NCI-H2081 (cell line): ENCODE results near the gene RHEB.
"Not testable (repeated sequence)": the region's sequence is repeated elsewhere in the genome, so short reads cannot be mapped to it uniquely, and the experiment has no call there.

ENCODE experiments used
- DNase-seq, 2 experiments: peaks; one replicate each; lab custom pipeline; 2025; lab: John Stamatoyannopoulos, UW

The RHEB gene, protein sequence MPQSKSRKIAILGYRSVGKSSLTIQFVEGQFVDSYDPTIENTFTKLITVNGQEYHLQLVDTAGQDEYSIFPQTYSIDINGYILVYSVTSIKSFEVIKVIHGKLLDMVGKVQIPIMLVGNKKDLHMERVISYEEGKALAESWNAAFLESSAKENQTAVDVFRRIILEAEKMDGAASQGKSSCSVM

DNA sequence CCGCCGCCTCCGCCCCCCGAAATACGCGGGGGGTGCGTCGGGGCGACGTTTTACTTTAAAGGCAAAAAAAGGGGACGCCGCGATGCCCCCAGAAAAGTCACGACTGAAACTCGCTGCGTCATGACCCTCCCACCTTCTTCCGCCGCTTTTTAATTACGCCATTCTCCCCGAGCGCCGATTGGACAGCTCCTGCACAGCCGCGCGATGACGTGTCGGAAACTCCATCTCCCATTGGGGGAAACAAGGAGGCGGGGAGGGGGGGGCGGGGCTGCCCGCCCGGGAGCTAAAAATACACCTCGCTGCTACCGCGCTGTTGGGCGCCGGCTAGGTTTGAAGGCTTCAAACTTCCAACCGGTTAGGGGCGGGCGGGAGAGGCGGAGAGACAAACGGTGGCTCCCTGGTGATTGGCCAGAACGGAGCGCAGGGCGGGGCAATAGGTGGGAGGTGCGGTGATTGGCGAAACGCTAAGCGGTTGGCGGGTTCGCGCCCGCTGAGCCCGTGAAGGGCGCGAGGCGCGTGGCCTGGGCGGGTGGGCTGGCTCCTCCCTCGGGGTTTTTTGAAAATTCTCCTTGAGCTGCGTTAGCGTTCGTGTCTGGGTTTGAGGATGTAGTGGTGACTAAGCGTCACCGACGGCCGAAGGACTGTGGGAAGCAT is at the start of gene RHEB:
TSS of gene RHEB (minus strand) at position 131 of the 654 bp plus-strand sequence. CDS start 384 bp downstream, outside the sequence.
- DNase-seq = peak; percentile 100

DNA sequence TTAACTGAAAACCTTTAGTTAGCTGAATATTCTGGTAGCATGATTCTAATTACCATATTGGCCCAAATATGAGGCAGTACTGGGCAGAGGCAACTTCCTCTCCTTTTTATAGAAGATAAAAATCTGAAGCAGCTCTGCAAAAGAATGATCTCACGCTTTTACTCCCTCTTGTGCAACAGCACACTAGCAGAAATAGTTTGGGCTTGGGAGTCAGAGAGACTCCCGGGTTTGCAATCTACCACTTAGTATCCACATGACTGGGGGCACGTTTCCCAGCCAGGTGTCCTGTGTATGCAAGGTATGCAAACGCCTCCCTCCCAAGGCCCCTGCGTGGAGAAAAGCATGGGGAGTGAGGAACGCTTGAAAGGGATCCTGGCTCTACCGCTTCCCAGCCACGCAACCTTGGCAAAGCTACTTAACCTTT is 47.2 kb upstream of the RHEB start:
- no peak for DNase-seq

DNA sequence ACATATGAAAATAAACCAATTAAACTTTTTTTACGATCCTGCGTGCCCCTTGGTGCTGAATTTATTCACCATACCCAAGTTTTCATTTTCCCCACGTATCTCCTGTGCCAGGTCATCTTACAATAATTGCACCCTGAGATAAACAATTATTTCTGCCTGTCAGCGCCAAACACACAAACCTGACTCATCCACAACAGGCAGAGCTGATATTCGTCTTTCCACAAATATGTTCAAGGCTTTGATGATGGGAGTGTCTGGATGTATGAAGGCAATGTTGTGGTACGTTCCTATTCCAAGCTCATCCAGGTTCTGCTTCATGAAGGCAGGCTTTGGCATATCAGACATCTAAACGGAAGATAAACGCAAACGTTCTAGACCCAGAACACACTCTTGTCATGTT is 45.8 kb upstream of the RHEB start:
- no peak for DNase-seq

DNA sequence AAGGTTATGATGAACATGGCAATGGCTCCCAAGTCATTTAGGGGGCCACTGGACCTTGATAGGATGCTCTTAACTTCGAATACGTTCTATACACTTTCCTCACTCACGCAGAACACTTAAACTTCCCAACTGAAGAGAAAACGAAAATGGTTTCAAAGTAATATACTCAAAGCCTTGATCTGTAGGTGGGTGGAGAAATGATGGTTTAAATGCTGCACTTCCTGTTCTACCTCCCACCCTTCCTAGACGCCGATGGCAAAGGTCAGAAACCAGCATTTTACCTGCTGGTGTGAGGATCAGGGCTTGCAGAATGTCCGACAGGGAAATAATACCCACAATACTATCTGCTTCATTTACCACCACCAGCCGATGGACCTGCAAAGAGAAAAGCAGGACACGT is 40.5 kb upstream of the RHEB start:
- DNase-seq = no peak

DNA sequence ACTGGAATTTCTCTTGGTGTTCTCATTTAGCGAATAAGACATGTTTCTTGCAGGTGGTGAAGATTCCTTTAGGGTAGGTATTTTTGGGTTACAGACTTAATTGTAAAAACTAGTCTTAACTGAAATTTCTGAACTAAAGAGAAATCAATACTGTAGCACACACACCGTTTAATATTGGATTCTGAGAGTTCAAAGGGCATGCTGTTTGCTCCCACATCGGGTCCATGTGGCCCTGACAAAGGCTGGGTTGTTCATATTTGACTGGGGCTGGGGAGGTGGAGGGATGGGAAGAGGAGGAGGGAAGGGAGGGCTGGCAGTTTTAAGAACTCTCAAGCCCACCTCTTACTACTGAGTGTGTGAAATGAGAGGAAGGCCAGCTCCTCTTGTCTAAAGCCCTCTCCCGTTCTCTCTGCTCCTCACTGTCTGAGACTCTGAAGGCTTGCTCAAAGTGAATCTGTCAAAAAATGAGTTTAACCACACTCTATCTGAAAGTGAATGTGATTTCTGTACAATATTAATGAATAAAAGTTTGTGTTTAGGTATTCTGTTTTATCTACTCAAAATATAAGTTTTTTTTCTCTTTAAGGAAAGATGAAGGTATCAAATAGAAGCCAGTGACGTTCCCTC is 40.0 kb upstream of the RHEB start:
- DNase-seq = no peak

DNA sequence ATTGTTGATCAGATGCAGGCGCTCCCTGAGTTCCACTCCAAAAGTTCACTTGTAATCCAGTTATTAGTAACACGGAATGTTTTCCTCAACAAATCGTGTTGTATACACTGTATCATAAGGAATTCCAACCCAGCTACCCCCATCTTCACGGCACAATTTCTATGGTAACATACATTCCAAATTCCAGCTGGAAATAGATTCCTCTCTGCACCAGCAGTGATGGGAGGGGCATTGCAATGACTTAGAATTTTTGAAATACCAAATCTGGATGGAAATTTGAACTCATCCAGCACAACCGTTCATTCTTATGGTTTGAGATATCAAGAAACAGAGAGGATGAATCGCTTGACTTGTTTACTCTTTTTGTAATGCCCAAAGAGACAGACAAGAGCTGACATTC is 38.9 kb upstream of the RHEB start:
- no peak for DNase-seq

DNA sequence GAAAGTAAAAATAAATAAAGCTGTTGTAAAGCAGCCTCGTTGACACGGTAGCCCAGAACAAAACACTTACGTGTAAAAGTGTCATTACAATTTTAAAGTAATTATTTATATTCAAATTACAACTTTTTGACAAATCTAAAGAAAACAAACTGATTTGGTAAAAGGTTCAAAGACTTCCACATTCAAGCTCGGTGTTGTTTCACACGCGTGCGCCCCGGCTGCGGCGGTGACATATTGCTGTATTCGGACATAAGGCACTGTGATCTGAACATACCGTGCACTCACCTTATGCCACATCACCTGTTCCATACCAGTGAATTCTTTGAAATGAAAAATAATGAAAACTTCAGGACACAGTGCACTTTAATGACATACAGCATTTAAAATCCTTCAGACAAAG is 36.9 kb upstream of the RHEB start:
- DNase-seq = no peak

DNA sequence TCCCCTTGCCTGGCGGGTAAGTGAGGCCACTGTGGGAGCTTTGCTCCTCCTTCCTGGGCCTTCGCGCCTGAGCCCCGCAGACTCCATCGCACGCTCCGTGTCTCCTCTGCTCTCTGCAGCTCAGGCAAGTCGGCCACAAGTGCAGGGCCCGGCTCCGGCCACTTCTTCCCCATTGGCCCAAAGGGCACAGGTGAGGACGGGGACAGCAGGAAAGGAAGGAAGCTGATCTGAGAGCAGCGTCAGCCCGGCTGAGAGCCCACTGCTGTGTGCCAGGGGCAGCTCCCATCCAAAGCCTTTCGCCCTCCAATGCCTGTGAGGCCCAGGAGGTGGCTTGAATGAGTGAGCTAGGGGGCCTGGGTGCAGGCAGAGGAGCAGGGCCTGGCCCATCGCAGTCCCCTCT is 33.7 kb upstream of the RHEB start:
- DNase-seq = no peak

DNA sequence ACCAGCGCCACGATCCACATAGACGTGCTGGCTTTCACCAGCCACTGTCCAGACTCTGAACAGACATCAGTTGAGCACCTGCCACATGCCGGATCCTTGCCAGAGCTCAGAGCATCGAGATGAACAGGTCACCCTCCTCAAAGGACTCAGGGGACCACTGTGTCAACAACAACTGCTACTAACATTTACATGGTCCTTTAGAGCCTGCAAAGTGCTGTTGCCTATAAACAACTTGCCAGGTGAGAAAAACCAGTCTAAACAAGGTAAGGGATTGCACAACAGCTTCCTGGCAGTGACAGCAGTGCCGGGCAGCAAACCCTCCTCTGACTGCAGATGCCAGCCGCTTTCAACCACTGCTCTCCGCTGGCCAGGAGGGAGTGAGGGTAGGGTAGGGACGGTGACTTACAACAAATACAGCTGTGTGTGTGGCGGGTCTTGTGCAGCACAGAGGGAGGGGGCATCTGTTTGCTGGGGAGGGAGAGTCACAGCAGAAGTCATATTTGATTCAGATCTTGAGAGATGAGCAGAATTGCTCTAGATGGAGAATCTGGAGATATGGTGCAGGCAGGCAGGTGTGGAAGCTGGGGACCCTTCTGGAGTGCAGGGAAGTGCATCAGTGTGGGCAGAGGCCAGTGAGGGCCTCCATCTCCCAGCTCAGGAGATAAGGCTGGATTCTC is 32.8 kb upstream of the RHEB start:
- peak; percentile 54 to 77 for DNase-seq

DNA sequence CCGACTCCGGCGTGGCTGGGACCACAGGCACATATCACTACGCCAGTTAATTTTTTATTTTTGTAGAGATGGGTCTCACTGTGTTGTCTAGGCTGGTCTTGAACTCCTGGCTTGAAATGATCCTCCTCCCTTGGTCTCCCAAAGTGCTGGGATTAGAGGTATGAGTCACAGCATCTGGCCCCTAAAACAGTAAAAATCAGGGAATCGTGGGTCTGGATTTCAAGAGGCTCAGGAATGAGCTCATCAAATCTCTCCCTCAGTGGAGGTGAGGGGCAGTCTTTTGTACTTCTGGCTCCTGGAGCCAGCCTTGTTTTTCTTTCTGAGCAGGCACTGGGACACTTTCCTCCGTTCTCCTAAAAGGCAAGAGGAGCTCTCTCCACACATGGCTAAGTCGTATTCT is 32.1 kb upstream of the RHEB start:
- DNase-seq = no peak

DNA sequence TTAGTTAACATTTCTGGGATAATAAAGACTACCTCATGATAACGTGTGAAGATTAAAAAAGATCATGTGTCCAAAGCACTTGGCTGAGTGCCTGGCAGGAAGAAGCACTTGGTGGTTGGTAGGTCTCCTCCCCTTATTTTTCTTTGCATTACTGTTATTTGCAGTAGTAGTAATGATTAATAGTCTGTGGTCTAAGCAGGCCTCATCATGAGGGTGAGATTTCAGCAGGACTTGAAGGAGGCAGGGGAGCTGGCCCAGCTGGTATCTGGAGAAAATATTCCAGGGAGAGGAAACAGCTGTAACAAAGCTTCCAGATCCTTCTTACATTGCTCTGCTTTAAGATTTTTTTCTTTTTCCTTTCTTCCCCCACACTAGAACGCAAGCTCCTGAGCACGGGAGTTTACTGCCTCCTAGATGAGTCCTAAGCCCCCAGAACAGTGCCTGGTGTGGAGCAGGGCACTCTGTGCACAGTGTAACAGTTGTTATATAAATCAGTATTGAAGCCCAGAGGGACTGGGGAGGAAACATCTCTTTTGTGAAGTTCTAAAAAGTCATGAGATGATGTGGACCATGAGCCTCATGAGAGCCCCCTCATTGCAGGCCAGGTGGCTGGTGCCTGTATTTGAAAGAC is 31.1 kb upstream of the RHEB start:
- DNase-seq = peak in 1 of 2 experiments; percentile 51

DNA sequence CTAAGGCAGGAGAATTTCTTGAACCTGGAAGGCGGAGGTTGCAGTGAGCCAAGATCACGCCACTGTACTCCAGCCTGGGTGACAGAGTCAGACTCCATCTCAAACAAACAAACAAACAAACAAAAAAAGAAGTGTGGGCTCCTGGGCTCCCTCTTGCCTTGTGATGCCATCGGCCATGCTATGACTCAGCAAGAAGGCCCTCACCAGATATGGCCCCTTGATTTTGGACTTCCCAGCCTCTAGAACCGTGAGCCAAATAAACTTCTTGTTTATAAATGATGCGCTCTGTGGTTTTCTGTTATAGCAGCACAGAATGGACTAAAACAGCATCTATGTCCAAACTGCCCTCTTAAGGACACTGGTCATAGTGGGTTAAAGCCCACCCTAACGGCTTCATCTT is 29.9 kb upstream of the RHEB start:
- no peak for DNase-seq

DNA sequence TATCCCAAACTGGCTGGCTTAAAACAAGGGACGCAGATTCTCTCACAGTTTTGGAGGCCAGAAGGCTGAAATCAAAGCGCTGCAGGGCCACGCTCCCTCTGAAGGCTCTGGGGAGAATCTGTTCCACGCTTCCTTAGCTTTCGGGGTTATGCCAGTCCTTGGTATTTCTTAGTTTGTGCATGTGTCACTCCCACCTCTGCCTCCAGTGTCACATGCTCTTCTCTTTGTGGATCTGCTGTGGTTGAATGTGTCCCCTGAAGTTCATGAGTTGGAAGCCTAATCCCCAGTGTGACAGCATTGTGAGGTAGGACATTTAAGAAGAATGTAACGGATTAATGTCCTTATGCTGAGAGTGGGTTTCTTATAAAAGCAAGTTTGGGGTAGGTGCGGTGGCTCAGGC is 29.4 kb upstream of the RHEB start:
- no peak for DNase-seq

DNA sequence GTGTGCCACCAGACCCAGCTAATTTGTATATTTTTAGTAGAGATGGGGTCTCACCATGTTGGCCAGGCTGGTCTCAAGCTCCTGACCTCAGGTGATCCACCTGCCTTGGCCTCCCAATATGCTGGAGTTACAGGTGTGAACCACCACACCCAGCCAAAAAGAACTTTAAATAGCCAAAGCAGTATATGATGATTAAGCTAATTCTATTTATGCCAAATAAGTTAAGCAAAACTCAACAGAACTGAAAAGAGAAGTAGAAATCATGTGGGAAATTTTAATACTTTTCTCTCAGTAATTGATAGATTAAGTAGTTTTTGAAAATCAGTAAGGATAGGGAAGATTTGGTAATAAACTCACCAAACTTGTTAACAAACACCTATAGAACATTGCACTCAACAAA is 24.5 kb upstream of the RHEB start:
- DNase-seq = no peak

DNA sequence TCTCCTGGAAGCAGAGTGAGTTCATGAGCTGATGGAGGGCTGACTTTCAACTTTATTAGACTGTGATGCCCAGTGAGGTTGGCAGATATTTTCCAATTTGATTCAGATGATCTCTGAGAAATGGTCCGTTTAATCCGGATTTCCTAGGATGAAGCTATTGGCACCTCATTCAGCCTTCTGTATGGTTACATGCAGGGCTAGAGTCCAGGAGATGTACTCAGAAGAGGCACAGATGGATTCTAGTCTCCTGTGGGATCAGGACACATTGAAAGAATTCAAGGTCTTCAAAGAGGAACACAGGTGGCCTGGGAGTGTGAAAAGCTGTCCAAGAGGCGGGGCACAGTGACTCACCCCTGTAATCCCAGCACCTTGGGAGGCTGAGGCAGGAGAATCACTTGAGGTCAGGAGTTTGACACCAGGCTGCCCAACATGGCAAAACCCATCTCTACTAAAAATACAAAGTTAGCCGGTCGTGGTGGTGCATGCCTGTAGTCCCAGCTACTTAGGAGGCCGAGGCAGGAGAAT is 23.0 kb upstream of the RHEB start:
- no peak for DNase-seq

DNA sequence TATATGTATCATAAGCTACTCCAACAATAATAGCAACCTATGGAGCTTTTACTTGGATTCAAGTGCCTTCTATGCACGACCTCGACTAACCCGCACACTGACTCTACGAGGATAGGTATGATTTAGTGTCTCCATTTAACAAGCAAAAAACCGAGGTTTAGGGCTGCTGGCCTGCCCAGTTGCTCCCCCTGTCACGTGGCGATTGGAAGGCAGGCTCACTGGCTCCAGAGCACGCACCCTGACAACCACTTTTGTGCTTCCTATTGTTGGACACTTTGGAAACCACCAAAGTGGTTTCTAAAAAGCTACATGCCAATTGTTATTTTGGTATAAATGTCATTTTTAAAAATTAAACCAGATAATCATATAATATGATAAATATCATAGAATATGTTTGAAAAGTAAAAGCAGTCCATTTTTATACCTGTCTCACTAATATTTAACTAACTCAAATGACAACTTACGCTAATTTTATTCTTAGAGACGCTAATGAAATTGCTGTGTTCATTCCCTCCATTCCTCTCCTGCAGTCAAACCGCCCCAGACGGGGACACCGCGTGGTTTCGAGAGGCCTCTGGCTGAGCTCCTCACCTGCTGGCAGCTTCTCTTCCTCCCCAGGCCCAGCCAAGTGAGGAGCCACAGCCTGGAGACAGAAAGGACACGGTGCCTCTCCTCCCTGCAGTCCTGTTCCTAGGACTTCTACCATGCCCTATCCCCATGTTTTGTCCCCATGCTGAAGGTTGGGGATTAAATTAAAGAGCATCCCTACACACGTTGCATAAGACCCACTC is 22.2 kb upstream of the RHEB start:
- DNase-seq = no peak

DNA sequence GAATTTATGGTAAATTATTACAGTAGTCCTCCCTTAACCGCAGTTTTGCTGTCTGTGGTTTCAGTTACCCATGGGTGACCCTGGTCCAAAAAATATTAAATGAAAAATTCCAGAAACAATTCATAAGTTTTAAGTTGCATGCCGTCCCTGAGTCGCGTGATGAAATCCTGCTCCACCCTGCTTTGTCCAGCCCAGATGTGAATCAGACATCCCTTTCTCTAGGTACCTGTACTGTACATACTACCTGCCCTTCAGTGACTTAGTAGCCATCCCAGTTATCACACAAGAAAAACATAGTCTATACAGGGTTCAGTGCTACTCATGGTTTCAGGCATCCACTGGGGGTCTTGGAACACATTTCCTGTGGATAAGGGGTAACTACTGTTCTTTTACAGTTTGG is 20.5 kb upstream of the RHEB start:
- no peak for DNase-seq

DNA sequence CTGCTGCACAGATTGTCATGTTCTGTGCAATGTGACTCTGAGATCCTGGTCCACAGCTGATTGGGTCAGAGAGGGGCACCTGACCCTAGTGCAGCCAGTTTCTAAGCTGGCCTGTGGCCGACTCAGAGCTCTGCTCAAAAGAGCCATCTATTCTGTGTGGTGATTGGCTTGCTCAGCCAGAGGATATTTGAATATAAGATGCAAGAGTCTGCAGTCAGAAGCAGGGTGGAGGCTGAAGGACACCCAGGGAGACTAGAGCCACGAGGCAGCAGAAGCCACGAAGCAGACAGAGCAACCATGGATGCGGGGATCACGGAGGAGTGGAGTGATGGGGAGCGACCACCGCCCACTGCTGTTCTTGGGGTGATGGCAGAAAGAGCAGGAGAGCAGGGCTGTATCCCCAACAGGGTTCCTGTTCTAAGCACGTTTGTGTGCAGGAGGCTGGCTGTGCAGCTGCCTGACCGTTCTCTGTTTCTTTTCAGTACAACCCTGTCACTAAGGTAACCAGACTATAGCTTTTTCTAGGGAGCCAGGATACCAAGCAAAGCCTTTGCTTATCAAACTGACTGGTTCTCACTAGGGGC is 19.5 kb upstream of the RHEB start:
- DNase-seq = peak in 1 of 2 experiments; percentile 34

DNA sequence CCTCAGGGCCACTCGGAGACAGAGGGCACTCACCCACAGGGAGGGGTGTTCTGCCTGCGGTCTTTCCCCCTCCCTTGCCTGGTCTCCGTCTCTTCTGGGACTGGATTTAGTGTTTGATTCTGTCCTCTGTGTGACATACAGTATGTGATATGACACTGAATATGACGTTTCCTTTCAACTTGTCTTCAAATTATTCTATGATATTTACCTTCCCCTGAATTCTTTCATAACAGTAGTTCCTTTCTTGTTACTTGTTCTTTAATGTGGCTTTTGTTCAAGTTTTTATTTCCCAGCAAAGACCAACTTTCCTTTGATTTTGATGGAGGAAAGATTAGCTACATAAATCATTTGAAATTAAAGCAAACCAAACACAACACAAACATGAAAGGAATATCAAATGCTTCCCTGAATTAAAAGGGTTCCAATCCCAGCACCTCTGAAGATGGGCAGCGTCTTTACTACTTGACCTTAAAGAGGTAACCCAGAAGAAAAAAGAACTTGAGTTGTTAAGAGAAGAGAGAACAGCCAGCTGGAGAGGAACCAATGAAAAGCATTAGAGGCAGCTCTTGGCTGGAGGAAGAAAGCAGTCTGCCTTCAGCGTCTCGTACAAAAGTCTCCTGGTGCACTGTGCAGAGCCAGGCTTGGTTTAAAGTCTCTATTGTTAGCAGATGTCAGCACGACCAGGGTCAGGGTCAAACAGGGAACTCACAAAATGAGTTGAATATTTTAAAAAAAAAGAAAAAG is 18.3 kb upstream of the RHEB start:
- no peak for DNase-seq

DNA sequence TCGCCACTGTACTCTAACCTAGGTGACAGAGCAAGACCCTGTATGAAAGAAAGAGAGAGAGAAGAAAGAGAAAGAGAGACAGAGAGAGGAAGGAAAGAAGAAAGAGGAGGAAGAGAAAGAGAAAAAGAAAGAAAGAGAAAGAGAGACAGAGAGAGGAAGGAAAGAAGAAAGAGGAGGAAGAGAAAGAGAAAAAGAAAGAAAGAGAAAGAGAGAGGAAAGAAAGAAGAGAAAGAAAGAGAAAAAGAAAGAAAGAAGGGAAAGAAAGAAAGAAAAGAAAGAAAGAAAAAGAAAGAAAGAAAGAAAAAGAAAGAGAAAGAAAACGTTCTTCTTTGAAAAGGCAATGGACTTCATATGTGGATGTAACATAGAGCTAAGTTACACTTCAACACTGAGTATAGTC is 16.5 kb upstream of the RHEB start:
- DNase-seq = not testable (repeated sequence)
